ENCODE measurements around the gene CYB561. TPM values are rescaled to one million over a fixed set of nuclear protein-coding genes. Genes with fewer than 3 reads are reported as not detected.

CYB561 gene
- total and polyA plus RNA-seq, 10 of the 15 experiments (the other 5 are each of a cell fraction or from before 2014, with no cell fraction given): 0.52 to 6.9 (median 2.5) TPM

GRCh38 chr17:63445954-63446752 is at the start of gene CYB561 (continued):
- TF ChIP-seq BCLAF1 (IDR thresholded peaks at IDR 0.05): peak; percentile 65; the same call in 1 of the 2 replicates
- no peak for TF ChIP-seq CREM (IDR thresholded peaks at IDR 0.05; ENCODE audit: low read depth)
- TF ChIP-seq, protein P1, sequence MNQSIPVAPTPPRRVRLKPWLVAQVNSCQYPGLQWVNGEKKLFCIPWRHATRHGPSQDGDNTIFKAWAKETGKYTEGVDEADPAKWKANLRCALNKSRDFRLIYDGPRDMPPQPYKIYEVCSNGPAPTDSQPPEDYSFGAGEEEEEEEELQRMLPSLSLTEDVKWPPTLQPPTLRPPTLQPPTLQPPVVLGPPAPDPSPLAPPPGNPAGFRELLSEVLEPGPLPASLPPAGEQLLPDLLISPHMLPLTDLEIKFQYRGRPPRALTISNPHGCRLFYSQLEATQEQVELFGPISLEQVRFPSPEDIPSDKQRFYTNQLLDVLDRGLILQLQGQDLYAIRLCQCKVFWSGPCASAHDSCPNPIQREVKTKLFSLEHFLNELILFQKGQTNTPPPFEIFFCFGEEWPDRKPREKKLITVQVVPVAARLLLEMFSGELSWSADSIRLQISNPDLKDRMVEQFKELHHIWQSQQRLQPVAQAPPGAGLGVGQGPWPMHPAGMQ (IDR thresholded peaks at IDR 0.05; ENCODE audit: borderline replicate concordance): no peak
- peak; percentile 57; the same call in 1 of the 2 replicates for TF ChIP-seq CREB1 (IDR thresholded peaks at IDR 0.05; ENCODE audit: low read depth)
- peak; percentile 93 for TF ChIP-seq NR2F1 (conservative IDR thresholded peaks at IDR 0.05)
- TF ChIP-seq ZBED1 (IDR thresholded peaks at IDR 0.05; ENCODE audit: borderline replicate concordance): no peak
- TF ChIP-seq PAX5 (IDR thresholded peaks at IDR 0.05; ENCODE audit: borderline replicate concordance, low read depth, low read length): peak; percentile 40; the same call in 1 of the 2 replicates
- TF ChIP-seq FOXM1 (IDR thresholded peaks at IDR 0.05; ENCODE audit: low read depth, low read length): no peak
- TF ChIP-seq POLR2A (IDR thresholded peaks at IDR 0.05; ENCODE audit: low read depth, low read length): 0 out of 2 replicates have a peak, but pooled peaks have one; percentile 4
- TF ChIP-seq CBFB (IDR thresholded peaks at IDR 0.05; ENCODE audit: low read depth): no peak
- TF ChIP-seq TAF1 (IDR thresholded peaks at IDR 0.05; ENCODE audit: borderline replicate concordance, low read depth, low read length): peak; percentile 25; the same call in 1 of the 2 replicates
- peak; percentile 55 for TF ChIP-seq NKRF (conservative IDR thresholded peaks at IDR 0.05)
- TF ChIP-seq TBL1XR1 (IDR thresholded peaks at IDR 0.05; ENCODE audit: low read depth, low read length): 0 out of 2 replicates have a peak, but pooled peaks have one; percentile 18
- TF ChIP-seq GATAD2B (conservative IDR thresholded peaks at IDR 0.05; ENCODE audit: low read depth): peak; percentile 93
- TF ChIP-seq, protein P2, sequence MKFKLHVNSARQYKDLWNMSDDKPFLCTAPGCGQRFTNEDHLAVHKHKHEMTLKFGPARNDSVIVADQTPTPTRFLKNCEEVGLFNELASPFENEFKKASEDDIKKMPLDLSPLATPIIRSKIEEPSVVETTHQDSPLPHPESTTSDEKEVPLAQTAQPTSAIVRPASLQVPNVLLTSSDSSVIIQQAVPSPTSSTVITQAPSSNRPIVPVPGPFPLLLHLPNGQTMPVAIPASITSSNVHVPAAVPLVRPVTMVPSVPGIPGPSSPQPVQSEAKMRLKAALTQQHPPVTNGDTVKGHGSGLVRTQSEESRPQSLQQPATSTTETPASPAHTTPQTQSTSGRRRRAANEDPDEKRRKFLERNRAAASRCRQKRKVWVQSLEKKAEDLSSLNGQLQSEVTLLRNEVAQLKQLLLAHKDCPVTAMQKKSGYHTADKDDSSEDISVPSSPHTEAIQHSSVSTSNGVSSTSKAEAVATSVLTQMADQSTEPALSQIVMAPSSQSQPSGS (IDR thresholded peaks at IDR 0.05; ENCODE audit: low read length): no peak
- TF ChIP-seq, protein P3, sequence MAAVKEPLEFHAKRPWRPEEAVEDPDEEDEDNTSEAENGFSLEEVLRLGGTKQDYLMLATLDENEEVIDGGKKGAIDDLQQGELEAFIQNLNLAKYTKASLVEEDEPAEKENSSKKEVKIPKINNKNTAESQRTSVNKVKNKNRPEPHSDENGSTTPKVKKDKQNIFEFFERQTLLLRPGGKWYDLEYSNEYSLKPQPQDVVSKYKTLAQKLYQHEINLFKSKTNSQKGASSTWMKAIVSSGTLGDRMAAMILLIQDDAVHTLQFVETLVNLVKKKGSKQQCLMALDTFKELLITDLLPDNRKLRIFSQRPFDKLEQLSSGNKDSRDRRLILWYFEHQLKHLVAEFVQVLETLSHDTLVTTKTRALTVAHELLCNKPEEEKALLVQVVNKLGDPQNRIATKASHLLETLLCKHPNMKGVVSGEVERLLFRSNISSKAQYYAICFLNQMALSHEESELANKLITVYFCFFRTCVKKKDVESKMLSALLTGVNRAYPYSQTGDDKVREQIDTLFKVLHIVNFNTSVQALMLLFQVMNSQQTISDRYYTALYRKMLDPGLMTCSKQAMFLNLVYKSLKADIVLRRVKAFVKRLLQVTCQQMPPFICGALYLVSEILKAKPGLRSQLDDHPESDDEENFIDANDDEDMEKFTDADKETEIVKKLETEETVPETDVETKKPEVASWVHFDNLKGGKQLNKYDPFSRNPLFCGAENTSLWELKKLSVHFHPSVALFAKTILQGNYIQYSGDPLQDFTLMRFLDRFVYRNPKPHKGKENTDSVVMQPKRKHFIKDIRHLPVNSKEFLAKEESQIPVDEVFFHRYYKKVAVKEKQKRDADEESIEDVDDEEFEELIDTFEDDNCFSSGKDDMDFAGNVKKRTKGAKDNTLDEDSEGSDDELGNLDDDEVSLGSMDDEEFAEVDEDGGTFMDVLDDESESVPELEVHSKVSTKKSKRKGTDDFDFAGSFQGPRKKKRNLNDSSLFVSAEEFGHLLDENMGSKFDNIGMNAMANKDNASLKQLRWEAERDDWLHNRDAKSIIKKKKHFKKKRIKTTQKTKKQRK (IDR thresholded peaks at IDR 0.05; ENCODE audit: low read depth, low read length): no peak
- TF ChIP-seq, protein P4, sequence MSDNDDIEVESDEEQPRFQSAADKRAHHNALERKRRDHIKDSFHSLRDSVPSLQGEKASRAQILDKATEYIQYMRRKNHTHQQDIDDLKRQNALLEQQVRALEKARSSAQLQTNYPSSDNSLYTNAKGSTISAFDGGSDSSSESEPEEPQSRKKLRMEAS (IDR thresholded peaks at IDR 0.05; ENCODE audit: low read depth, low read length): peak; percentile 37; the same call in 1 of the 2 replicates
- TF ChIP-seq RUNX3 (IDR thresholded peaks at IDR 0.05; ENCODE audit: low read length): peak; percentile 64

All from GM12878 (cell line).